ENCODE measurements around the gene COX7A2.

The COX7A2 gene

DNA sequence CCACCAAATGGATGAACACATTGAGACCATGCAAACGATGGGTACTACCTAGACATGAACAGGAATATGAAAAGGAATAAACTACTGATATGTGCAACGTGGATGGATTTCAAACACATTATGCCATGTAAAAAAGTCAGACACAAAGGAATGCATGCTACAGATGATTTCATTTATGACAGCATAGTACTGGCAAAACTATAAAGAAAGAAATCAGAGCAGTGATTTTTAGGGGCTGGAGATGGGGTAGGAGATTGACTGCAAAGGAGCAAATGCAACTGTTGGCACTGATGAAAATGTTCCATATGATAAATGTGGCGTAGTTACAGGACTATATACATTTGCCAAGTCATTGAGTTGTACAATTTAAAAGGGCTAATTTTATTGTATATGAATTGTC, 24.3 kb downstream of the COX7A2 start:
- no peak for DNase-seq

DNA sequence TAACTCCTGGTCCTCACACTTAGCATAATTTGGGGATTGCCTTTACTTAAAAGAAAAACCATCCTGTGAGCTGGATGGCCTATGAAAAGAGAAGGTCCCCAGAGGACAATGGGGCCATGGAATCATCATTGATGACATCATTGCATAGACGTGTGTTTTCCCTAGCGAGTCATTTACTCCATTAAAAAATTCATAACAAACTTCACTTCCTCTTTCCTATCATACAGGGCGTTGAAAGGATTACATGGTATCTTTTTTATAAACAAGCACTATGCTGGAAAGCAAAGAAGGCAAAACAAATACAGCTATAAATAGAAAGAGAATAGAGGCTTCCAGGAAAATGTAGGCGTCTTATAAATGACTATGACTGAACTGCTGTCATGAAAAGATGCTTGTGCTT, 26.4 kb downstream of the COX7A2 start:
- no peak for DNase-seq

DNA sequence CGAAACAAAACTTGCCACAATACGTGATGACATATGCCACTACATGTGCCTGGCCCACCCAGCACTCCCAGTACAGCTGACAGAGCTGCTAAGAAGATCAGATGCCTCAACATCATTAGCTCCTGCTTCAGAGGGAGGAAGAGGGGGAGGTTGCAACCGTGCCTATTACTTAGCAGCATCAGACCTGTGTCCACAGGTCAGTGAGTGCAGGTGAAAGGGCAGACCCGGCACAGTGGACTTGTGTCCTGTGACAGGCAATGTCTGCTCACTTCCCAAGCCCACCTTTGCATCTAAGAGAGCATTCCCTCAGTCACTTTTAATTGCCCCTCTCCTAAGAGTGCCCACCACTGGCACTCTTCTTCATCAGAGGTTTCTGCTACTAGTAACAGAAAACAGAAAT, 28.3 kb downstream of the COX7A2 start:
- no peak for DNase-seq

DNA sequence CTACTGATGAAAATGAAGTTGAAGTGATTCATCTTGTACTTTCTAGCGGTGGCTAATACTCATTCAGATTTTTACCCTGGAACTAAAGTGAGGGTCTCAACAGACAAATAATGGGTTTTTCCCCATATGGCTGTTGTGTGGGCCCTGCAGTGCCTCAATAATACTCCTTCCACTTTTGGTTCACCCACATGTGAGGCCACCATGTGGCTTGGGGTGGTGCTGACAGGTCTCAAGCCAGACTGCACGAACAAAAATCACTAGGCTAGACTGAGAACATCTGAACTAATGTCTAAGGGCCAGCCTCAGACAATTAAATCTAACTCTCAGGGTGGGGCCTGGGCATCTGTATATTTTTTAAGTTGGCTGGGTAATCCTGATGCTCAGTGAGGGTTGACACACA, 29.9 kb downstream of the COX7A2 start:
- no peak for DNase-seq

DNA sequence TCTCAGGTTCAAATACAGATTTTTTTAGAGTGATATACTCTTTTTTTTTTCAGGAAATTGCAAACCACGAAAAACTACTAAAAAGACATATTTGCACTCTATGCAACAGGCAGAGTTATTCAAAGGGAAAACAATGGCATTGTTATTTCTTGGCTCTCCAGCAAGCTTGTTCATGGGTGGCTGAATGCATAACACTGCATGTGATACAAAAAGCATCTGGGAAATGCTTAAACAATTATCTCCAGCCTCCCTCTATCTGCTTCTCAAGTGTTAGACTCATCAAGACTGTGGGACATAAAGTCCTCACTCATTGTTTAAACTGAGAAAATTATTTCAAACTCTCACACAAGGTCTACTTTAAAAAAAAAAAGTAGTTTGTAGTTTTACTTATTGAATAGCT, 30.5 kb downstream of the COX7A2 start:
- DNase-seq = no peak

DNA sequence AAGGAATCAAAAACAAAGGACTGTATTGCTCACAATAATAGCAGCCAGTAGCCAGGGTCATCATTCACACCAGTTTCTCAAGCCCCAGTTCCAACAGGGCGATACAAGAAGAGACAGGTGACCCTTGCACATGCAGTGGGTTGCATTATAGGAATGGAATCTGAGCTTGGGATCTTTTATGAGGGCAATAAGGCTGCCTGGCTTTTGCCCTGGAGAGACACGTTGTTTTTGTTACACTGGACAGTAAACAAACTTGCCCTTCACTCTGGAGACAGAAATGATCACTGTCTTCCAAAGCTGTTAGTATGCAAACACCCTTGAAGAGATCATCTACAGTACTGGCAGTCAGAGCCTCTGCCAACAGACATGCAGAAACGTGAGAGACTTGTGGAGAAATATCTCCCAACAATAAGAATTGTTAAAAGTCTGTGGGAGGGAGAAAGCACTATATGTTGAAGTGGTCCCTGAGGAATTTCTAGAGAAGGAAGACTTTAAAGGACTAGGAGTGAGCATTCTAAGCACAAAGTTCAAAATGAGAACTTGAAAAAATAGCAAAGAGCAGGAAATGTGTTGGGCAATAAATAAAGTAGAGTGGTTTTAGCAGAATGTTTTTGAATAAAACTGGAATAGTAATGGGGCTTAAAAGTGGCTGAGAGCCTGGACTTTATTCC, 31.5 kb downstream of the COX7A2 start:
- DNase-seq = no peak

DNA sequence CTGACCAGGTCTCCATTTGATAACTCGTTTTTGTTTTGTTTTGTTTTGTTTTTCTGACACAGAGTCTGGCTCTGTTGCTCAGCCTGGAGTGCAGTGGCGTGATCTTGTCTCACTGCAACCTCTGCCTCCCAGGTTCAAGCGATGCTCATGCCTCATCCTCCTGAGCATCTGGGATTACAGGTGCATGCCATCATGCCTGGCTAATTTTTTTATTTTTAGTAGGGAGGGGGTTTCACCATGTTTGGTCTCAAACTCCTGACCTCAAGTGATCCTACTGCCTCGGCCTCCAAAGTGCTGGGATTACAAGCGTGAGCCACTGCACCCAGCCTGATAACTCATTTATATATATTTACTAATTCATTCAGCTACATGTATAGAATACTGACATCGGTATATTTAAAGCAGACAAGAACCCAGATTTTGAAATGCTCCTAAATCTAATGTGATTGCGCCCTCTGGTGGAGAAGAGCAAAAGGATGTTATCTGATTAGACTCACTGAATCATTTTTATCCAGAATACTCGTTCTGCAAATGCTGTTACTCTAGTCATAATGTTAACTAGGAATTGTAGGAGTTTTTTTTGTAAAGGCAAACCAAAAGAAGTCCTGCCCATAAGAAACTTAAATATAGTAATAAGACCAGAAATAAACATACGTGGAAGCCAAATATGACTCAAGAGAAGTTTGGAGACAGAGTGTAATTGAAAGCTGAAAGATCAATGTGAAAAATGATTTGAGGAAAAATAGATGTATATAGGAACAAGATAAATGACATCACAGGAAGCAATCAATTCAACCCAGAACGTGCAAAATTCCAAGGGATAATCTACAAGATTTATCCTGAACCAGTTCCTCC, 32.5 kb downstream of the COX7A2 start:
- DNase-seq = no peak

DNA sequence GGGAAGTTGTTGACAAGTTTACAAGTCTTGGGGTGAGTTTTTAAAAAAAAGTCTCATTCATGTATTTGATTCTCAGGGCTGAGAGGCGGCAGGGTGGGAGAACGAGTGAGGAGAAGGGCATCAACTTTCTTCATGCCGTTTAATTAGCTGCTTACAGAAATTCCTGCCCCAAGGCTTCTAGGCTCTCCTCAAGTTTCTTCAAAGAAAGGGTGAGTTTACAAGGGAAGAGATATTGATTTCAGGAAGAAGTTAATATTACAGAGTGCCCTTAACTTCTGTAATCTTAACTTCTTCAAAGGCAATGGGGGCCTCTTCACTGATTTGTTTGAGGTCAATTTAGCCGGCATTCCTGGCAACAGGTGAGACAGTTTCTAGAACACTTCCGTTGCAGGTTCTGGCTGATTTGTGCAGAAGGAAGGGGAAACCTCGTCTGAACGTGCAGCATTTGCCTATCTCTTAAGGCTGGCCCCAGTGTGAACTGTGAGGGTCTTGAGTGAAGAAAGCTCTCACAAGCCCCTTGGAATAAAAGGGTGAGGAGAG, 34.3 kb downstream of the COX7A2 start:
- DNase-seq = no peak

DNA sequence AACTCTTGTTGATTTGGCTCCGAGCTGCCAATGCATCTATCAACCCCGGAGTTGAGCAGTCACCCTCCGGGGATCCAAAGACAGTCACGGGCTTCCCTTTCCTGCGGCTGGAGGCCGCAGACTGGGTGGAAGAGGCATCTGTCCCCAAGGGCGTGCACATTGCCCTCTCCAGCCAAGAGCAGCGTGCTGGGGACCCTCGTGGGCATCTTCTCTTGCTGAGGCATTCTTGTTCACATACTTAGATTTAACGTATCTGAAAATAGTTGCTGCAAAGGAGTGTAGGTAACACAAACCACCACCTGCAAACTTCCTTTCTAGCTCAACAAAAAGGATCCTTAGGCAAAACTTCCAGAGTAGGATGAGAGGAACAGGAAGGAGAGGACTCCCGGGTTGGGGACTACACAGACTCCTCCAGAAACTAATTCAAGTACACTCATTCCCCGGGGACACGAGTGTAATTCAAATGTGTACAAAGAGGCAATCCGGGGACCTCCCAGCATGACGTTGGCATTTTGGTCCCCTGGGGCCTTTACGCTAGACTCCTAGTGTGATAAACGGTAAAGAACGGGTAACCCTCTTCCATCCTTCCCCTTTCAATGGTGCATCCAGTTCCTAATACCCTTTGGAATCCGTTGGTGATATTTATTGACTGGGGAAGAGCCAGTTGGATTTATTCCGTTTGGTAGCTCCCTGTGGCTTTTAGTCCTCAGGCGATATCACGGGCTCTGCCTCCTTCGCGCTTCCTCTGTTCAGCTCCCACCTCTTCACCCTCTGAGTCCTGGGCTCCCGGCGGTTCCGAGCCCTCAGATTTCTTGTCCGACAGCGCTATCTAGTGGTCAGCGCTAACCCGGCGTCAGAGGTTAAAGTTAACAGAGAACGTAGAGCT, 35.1 kb downstream of the COX7A2 start:
- DNase-seq = peak; percentile 35

DNA sequence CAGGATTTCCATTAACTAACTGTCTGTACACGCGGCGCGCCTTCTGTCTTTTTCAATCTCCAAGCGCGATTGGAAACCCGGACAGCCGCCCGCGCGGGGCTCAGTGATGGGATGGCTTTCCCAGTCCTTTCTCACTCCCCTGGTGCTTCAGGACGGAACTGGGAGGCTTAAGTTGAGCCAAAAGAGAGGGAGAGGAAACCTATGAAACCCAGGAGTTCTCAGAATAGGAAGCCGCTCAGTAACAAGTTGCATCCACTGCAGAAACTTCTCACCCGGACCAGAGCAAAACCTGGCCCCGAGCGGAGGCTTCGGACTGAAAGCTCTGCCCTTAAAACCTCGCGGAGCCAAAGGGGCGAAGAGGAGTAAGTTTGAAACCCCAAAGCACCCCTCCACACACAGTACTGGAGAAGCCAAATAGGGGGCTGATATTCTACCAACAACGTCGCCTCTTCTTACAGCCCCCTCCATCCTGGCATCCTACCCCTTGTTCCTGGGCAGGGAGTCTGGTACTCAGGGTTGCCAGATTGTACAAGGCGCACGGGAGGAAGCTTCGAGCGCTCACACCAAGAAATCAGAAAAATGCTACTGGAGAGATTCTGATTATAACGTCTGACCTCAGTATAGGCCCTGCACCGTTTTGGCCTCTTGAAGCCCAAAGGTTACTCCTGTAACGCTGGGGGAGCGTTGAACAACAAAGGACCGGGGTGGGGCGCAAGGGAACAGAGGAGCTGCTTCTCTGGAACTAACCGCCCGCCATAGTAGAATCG, 36.8 kb downstream of the COX7A2 start:
- no peak for DNase-seq

DNA sequence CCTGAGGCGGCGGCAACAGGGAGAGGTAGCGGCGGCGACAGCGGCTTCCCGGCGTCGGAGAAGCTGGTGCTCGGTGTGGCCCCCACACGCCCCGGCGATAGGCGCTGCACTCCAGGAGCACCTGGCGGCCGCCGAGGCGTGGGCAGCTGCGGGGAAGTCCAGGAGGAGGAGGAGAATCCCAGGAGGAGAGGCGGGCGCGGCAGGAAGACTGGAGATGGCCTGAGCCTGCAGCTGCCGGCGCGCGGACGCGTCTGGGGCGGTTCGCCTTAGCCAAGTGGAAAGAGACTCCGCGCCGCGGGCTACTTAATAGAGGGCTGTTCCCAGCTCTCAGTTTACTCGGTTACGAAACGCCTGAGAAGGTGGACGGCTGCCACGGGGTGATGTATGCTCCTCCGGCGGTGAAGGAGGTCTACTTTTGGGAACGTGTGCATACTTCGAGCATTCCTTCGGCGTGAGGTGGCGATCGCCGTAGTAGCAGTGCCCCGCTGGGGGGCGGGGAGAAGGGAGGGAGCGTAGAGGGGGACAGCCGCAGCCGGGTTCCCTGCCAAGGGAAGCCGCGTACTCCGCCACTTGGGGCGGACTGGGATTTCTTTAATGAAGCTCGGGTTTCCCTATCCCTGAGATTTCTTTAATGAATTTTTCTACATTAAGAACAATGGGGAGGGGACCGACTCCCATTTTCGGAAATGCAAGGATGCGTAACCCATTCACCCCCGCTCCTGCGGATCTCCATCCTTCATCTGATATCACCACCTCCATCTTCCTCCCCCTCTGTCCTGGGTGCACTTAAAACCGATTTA, 37.6 kb downstream of the COX7A2 start, which contains the start of gene COL12A1:
Gene COL12A1, minus strand, starts transcription at position 278 of the 800 bp plus-strand sequence. CDS start 3,261 bp downstream, outside the sequence.
- DNase-seq = peak; percentile 43

DNA sequence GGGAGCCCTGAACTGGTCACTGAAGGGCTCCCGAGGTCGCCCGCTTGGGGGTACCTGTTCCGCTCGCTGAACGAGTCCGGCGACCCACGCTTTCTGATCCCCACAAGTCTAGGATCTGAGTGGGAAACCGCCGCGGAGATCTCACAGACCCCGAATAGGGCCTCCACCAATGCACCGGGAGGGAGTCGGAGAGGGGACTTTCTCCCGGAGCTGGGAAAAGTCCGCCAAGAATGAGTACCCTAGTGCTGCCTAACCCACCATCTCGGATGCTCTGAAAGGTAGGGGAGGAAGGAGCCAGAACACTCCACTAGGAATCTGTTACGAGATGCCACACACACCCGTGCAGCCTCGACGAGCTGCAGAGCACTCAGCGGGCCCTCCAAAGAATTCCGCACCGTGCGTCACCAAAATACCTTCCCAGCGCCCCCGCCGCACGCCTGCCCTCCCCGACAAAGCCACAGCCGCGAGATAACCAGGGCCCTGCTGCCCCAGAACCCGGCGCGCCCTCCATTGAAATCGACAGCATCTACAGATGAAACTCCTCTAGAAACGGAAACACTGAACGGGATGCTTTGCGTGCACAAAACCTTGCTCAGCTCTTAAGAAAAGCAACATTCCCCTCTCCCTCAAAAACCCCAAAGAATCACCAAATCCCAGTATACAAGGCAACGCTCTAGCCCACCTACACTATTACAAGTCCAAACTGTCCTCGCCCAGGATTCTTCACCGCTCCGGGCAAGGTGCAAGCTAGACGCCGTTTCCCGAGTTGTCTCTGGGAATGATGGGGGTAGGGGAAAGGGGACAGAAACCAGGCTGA, 38.4 kb downstream of the COX7A2 start:
- no peak for DNase-seq

DNA sequence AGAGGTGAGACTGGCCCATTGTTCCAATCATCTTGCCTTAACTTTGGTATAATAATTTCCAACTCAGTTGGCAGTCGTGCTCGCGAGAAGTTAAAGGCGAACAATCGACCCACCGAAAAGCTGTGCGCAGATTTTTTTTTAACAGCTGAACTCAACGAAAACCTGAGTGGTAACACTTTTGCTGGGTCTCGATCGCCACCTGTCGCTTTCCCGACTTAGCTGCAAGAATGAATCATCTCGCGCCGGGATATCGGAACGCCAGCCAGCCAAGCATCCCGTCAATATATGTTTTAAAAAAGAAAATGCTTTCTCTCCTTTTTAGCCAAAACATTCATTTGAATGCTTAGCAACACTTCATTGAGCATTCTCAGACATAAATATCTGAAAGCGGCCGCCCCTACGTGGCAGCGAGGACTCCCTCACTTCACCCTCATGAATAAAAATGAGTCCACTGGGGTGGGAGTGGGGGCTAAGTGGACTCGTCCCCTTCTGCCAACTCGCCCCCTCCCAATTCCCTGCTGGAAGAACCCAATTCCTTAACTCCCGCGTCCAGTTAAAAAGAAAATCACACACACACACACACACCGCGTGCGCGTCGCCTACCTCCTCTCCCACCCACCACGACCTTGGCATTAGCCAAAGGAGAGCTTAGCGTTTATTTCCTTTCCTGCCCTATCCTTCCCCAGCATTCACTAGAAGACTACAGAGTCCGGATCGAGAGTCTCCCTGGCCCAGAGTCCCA, 39.2 kb downstream of the COX7A2 start:
- peak; percentile 18 for DNase-seq

DNA sequence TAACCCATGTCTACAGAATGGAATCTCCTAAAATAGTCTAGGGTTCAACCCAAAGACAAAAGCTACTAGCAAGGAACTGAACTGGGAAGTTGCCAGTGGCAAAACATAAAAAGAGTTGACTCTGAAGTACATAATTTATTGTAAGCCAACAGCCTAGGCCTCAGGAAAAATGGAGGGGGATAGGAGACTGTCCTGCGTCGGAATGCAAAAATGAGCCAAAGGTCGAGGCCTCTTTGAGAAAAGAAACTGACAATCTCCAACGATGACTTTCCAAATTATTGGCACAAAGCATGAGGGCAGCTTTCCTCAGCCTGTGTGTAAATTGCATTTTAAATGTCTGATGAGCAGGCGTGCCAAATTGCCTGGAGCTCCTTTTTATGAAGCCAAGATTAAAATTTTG, 39.9 kb downstream of the COX7A2 start:
- DNase-seq = no peak

DNA sequence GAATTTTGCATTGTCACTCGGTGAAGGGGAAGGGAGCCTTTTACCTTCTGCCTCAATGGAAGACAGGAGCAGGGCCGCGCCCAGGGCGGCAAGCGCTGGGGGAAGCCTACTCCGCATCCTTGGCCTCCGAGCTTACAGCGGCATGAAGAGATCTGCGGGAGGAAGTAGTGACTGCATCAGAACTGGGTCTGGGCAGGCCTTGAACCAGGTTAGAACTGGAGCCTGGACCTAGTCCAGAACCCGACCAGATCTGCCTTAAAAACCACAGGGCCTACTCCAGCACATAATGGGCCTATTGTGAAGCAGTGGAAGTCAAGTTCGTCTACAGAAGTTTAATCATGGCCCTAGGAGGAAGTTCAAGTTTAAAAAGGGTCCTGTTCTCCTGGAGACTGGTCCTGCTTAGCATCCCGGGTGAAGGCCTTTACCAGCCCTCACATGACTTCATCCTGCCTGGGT, 40.9 kb downstream of the COX7A2 start:
- DNase-seq = no peak

DNA sequence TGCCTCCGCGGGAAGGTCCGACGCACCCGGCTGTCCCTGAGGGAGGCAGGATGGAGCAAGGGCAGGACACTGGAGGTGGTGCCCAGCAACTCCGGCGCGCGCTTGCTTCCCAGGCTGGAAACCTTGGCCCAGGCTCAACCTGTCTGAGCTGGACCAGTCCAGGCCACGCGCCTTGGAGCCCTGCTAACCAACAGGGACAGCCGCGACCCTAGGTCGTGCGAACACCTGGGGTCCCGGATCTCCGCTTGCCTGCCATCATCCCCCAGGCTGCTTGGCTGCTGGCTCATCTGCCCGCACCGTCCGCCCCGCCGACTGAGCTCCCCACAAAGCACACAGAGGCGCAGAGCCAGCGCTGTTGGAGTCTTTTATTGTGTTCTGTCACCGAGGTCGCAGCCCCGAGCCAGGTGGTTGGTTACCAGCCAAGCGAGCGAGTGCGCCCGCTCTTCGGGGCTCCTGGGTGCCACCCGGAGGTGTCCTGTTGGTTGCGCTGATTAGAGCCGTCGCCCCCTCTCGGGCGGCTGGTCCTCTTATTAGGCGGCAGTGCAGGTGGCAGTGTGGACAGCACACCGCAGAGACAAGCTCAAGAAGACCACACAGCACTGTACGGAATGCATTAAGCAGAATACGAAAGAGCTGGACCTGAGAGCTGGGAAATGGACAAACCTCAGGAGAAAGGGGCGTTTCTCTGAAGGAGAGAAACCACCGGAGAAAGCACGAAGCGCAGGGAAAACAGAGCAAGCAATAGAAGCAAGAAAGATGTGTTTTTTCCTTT, 41.5 kb downstream of the COX7A2 start:
- peak; percentile 39 for DNase-seq

DNA sequence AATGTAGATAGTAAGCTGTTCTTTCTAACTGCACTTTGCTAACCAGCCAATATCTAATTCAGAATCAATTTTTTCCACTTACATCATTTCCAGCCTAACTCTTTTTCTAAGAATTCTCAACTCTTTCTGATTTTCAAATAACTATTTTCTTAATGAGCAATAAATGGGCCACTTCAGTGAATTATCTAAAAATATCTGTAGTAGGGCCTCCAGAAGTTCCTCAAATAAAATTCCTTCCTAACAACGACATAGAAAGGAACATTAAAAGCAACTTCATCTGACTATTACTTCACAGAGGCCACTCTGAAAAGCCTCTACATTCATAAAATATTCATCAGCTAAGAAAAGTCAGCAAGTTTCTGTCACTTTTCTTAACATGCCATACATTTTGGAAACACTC, 42.6 kb downstream of the COX7A2 start:
- DNase-seq = no peak

DNA sequence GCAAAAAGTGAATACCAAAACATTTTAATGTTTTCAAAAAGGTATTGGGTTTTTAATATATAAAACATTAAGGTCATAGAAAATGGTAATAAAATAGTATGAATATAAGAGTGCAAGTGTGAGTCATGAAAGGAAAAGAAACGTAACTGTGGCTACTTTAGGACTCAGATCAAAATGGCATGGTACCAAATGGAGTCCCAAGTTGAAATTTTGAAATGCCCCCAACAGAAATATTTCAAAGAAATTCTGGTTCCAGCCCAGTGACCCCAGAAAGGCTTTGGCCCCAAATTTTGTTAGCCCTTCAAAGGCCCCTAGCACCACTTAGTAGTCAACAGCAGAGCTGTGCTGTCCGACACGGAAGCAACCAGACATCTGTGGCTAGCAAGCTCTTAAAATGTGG, 43.7 kb downstream of the COX7A2 start:
- no peak for DNase-seq
